OCI-LY1 (cell line): ENCODE data around the gene TAGLN.

Experiments used
- H2AFZ ChIP-seq: fragments of 200-600 bp; sonication (generic), shearing (Covaris generic); 2 replicates; pipeline ENCODE4 v1.6.0; 2014; ENCODE audit warnings: antibody characterized with exemption, mild to moderate bottlenecking, low read length
- H3F3A ChIP-seq: fragments of 200-600 bp; sonication (generic), shearing (Covaris generic); 2 replicates; pipeline ENCODE4 v1.6.0; 2014; ENCODE audit warnings: mild to moderate bottlenecking, antibody characterized with exemption, low read length, moderate library complexity; ENCODE audit not compliant: insufficient read depth
- H3K27ac ChIP-seq: fragments of 200-600 bp; sonication (generic); 2 replicates; pipeline ENCODE4 v1.5.1; 2014; ENCODE audit warnings: low read length, mixed run types, mild to moderate bottlenecking, low read depth; ENCODE audit not compliant: poor library complexity, severe bottlenecking
- H3K27me3 ChIP-seq: fragments of 200-600 bp; sonication (generic); 2 replicates; pipeline ENCODE4 v1.6.0; 2014; ENCODE audit warnings: antibody characterized with exemption, mild to moderate bottlenecking, low read length, moderate library complexity; ENCODE audit not compliant: insufficient read depth
- H3K36me3 ChIP-seq: fragments of 200-600 bp; sonication (generic); 2 replicates; pipeline ENCODE4 v1.6.1; 2014; ENCODE audit warnings: mild to moderate bottlenecking, antibody characterized with exemption, low read length, moderate library complexity, mixed read lengths; ENCODE audit not compliant: insufficient read depth
- H3K4me1 ChIP-seq: fragments of 200-600 bp; sonication (generic); 2 replicates; pipeline ENCODE4 v1.5.1; 2014; ENCODE audit warnings: mild to moderate bottlenecking, low read length, moderate library complexity; ENCODE audit not compliant: insufficient read depth, severe bottlenecking
- H3K4me2 ChIP-seq: fragments of 200-600 bp; sonication (generic), shearing (Covaris generic); 2 replicates; pipeline ENCODE4 v1.6.1; 2014; ENCODE audit warnings: low read length
- H3K4me3 ChIP-seq: fragments of 200-600 bp; sonication (generic); 2 replicates; pipeline ENCODE4 v1.5.1; 2014; ENCODE audit warnings: low read length, low read depth, mild to moderate bottlenecking, mixed read lengths; ENCODE audit not compliant: poor library complexity, severe bottlenecking
- H3K79me2 ChIP-seq: fragments of 200-600 bp; shearing (Covaris generic); 2 replicates; pipeline ENCODE4 v1.6.1; 2016; ENCODE audit warnings: mixed run types, low read length, mixed read lengths; ENCODE audit not compliant: insufficient read depth
- H3K9ac ChIP-seq: fragments of 200-600 bp; sonication (generic), shearing (Covaris generic); 2 replicates; pipeline ENCODE4 v1.6.1; 2014; ENCODE audit warnings: mild to moderate bottlenecking, low read length, mixed read lengths
- H3K9me2 ChIP-seq: fragments of 200-600 bp; sonication (generic), shearing (Covaris generic); 2 replicates; pipeline ENCODE4 v1.6.1; 2014; ENCODE audit warnings: low read depth, mild to moderate bottlenecking, low read length, mixed read lengths
- H3K9me3 ChIP-seq: fragments of 200-600 bp; shearing (Covaris generic); 2 replicates; pipeline ENCODE4 v1.6.1; 2014; ENCODE audit warnings: low read length, mixed read lengths
- H4K20me1 ChIP-seq: fragments of 200-600 bp; sonication (generic), shearing (Covaris generic); 2 replicates; pipeline ENCODE4 v1.6.0; 2016; ENCODE audit warnings: mild to moderate bottlenecking, low read length; ENCODE audit not compliant: insufficient read depth
- CTCF ChIP-seq: fragments of 200-600 bp; sonication (generic), shearing (Covaris generic); IDR thresholded peaks from 2 replicates; pipeline ENCODE4 v1.5.1; 2017; ENCODE audit warnings: mild to moderate bottlenecking, antibody characterized with exemption, low read length, moderate library complexity, mixed read lengths
- EZH2 ChIP-seq: fragments of 200-600 bp; sonication (generic), shearing (Covaris generic); IDR thresholded peaks from 2 replicates; pipeline ENCODE4 v1.8.0; 2017; ENCODE audit warnings: borderline replicate concordance, mixed run types, mild to moderate bottlenecking, antibody characterized with exemption, low read length, moderate library complexity, mixed read lengths

Gene TAGLN

GRCh38 chr11:117195258-117195657 is 3.9 kb upstream of the TAGLN start:
- no peaks in the 10 kb centered on the region; the same call in none of the 2 replicates for H3K36me3 ChIP-seq
- H3K9me2 ChIP-seq: no peaks in the 10 kb centered on the region
- H3K4me1 ChIP-seq: no peaks in the 10 kb centered on the region
- TF ChIP-seq EZH2 (no peak), CTCF (no peak)
- H3K4me3 ChIP-seq: no peak overlapping the region
- no peaks in the 10 kb centered on the region for H3K79me2 ChIP-seq
- H4K20me1 ChIP-seq: no peaks in the 10 kb centered on the region
- H3K4me2 ChIP-seq: no peak overlapping the region
- H3K9me3 ChIP-seq: no peaks in the 10 kb centered on the region
- no peak overlapping the region for H3K27ac ChIP-seq
- H2AFZ ChIP-seq: no peak overlapping the region
- no peak overlapping the region for H3K9ac ChIP-seq
- no peaks in the 10 kb centered on the region for H3F3A ChIP-seq
- H3K27me3 ChIP-seq: no peaks in the 10 kb centered on the region

- Histone ChIP-seq H3K36me3 (no peaks in the 10 kb centered on the region; the same call in 1 of the 2 replicates), H3K9me2 (no peaks in the 10 kb centered on the region), H3K4me3 (no peak overlapping the region), H3F3A (no peaks in the 10 kb centered on the region), H3K9ac (no peak overlapping the region), H3K9me3 (no peaks in the 10 kb centered on the region), H3K79me2 (no peaks in the 10 kb centered on the region), H3K4me1 (no peaks in the 10 kb centered on the region), H3K27ac (no peak overlapping the region), H4K20me1 (no peaks in the 10 kb centered on the region), H2AFZ (no peak overlapping the region), H3K4me2 (no peak overlapping the region), H3K27me3 (no peaks in the 10 kb centered on the region)
- no peak for TF ChIP-seq EZH2
- TF ChIP-seq CTCF: no peak
Observed at GRCh38 chr11:117195761-117196160, 3.4 kb upstream of the TAGLN start.

GRCh38 chr11:117197006-117197405 is 2.2 kb upstream of the TAGLN start:
- Histone ChIP-seq H3K4me1 (no peaks in the 10 kb centered on the region), H3K79me2 (no peaks in the 10 kb centered on the region), H3K9ac (no peak overlapping the region), H3K27ac (no peak overlapping the region), H2AFZ (no peak overlapping the region), H3K9me3 (no peaks in the 10 kb centered on the region), H3K9me2 (no peaks in the 10 kb centered on the region), H3K4me3 (no peak overlapping the region), H3K4me2 (no peak overlapping the region), H4K20me1 (no peaks in the 10 kb centered on the region), H3K36me3 (no peaks in the 10 kb centered on the region; the same call in 1 of the 2 replicates), H3F3A (no peaks in the 10 kb centered on the region), H3K27me3 (no peaks in the 10 kb centered on the region)
- no peak for TF ChIP-seq CTCF
- TF ChIP-seq EZH2: no peak
